GM12864 (cell line): Measurements from ENCODE around the gene GALNT2.

Source experiments
- DNase-seq: peaks from one replicate; pipeline ENCODE4 v3.0.0-alpha.2; 2011; ENCODE audit warnings: low read depth
- H3K4me3 ChIP-seq: 2 replicates; pipeline ENCODE4 v1.5.1; 2011; ENCODE audit warnings: mild to moderate bottlenecking, low read depth, low read length, control low read depth
- CTCF ChIP-seq: IDR thresholded peaks from 2 replicates; pipeline ENCODE4 v1.5.1; 2011; ENCODE audit warnings: low read depth, mild to moderate bottlenecking, moderate library complexity, low read length, control low read depth, inconsistent platforms; ENCODE audit errors: missing control alignments

The GALNT2 gene

GRCh38 chr1:230233786-230234185 lies 166.7 kb downstream of the GALNT2 start:
- DNase-seq = no peak
- H3K4me3 ChIP-seq = no peak overlapping the region
- no peak for TF ChIP-seq CTCF

GRCh38 chr1:230235876-230236275 lies 168.8 kb downstream of the GALNT2 start:
- no peak overlapping the region for H3K4me3 ChIP-seq
- no peak for TF ChIP-seq CTCF
- no peak for DNase-seq

- DNase-seq = no peak
- no peak for TF ChIP-seq CTCF
- H3K4me3 ChIP-seq = no peak overlapping the region
These were observed 169.4 kb downstream of the GALNT2 start for GRCh38 chr1:230236301-230237008.

DNA sequence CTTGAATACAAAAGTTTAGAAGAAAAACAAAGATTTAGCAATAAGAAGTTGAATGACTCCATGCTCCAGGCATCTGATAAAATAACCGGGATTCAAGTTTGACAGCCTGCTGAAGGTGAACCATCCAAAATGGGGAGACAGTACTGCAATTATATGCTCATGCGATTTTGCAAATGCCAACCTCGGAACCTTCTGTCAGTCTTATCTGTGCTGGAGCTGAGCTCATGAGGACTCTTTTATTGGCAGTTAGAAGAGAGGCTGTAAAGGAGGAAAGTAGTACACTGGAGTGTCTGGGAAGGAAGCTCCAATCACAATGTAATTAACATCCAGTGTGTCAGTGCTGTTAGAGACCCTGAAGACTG lies 170.0 kb downstream of the GALNT2 start:
- DNase-seq = no peak
- no peak for TF ChIP-seq CTCF
- H3K4me3 ChIP-seq = no peak overlapping the region

DNA sequence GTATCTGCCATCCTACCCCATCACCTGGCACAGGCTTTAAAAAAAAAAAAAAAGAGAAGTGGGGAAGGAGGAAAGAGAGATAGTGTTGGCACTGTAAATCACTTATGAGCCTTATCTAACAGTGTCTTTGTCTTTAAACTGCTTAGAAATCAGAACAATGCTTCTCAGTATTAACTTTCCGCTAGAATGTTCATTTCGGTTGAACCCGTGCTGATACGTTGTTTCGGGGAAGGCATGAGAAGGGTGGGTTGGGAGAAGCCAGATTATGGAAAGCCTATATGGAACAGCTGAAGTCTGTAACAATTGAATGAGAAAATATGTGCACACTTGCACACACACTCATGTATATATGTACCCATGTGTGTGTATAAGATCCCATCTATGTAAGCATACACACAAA lies 170.8 kb downstream of the GALNT2 start:
- TF ChIP-seq CTCF = no peak
- H3K4me3 ChIP-seq = no peak overlapping the region
- no peak for DNase-seq

DNA sequence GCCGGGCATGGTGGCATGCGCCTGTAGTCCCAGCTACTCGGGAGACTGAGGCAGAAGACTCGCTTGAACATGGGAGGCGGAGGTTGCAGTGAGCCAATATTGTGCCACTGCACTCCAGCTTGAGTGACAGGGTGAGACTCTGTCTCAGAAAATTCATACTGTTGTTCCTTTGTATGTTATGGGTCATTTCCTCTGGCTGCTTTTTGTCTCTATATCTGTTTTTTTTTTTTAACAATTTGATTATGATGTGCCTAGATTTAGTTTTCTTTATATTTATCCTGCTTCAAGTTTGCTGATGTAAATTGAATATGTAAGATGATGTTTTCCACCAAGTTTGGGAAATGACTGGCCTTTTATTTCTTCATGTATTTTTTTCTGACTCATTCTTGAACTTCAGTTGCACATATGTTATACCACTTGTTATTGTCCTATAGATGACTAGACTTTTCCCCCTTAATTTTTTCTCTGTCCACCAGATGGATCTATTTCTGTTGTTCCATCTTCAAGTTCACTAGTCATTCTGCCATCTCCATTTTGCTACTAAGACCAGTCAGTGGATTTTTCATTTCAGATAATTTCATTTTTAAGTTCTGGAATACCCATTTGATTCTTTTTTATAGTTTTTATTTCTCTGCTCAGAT lies 173.5 kb downstream of the GALNT2 start:
- DNase-seq = no peak
- H3K4me3 ChIP-seq = no peak overlapping the region
- no peak for TF ChIP-seq CTCF

- TF ChIP-seq CTCF = no peak
- no peak overlapping the region for H3K4me3 ChIP-seq
- no peak for DNase-seq
These were observed 175.3 kb downstream of the GALNT2 start for GRCh38 chr1:230242326-230242725.
